HCT116 (cell line): ENCODE results near the gene CHST1. TPM values are rescaled to one million over a fixed set of nuclear protein-coding genes. Genes with fewer than 3 reads are reported as not detected.

ENCODE experiments used
- ATAC-seq: fragments of 200-7000 bp; cut with Tn5 transposase; 2 replicates; pipeline ENCODE4 v1.9.1; 2020; ENCODE audit warnings: mild to moderate bottlenecking, moderate library complexity
- BruUV-seq: library from RNA; stranded (reverse); fragments of 400-500 nt; replicated peaks from 2 replicates; lab custom pipeline; 2021; lab: Mats Ljungman, UMichigan
- CTCF ChIA-PET: fragments of 300-600 bp; sonication (Branson Sonifier 250); formaldehyde crosslinking; loops from one replicate; lab custom pipeline; 2021; ENCODE audit warnings: antibody characterized with exemption; lab: Charles Lee
- POLR2A ChIA-PET: fragments of 300-600, 350-600 bp; sonication (Branson Sonifier 250); formaldehyde crosslinking; loops from one replicate; lab custom pipeline; 2021; ENCODE audit warnings: antibody characterized with exemption; lab: Charles Lee
- RAD21 ChIA-PET, 2 experiments: fragments of 300-600 bp; sonication (Branson Sonifier 250); formaldehyde crosslinking; loops; one replicate each; lab custom pipeline; 2023; ENCODE audit warnings: low total read pairs in 2 of 2; ENCODE audit not compliant: uncharacterized antibody in 2 of 2, unreplicated experiment in 2 of 2, low non-redundant PET in 1 of 2; lab: Charles Lee
- DNase-seq: peaks from one replicate; pipeline ENCODE4 v3.0.0-alpha.2; 2010; ENCODE audit warnings: low read depth, low spot score
- H2AFZ ChIP-seq: fragments of 200-600 bp; shearing (Covaris generic), sonication (generic); 2 replicates; pipeline ENCODE4 v1.6.1; 2017; ENCODE audit warnings: low read depth, mixed run types, mixed read lengths, antibody characterized with exemption, low read length; ENCODE audit not compliant: poor library complexity, severe bottlenecking
- H3K27ac ChIP-seq: 2 replicates; pipeline ENCODE4 v1.5.1; 2012; ENCODE audit warnings: low read depth, low read length
- H3K27me3 ChIP-seq: fragments of 200-600 bp; sonication (generic); 2 replicates; pipeline ENCODE4 v1.6.1; 2016; ENCODE audit warnings: mixed run types, low read length, mixed read lengths; ENCODE audit not compliant: insufficient read depth
- H3K36me3 ChIP-seq, 2 experiments: fragments of 200-500 bp in 1 of 2; fragments of 200-600 bp in 1 of 2; sonication (Bioruptor generic) in 1 of 2; sonication (generic) in 1 of 2; 2 replicates each; pipeline versions ENCODE4 v1.5.1 to v1.6.1; 2014 to 2016; ENCODE audit warnings: low read length in 2 of 2, inconsistent platforms in 1 of 2, mixed read lengths in 1 of 2, mixed run types in 1 of 2; ENCODE audit not compliant: insufficient read depth in 2 of 2, control insufficient read depth in 1 of 2
- H3K4me1 ChIP-seq, 2 experiments: fragments of 200-600 bp in 1 of 2; sonication (generic) in 1 of 2; 2 replicates each; pipeline versions ENCODE4 v1.5.1 to v1.6.1; 2012 to 2017; ENCODE audit warnings: low read length in 2 of 2, inconsistent platforms in 1 of 2, mild to moderate bottlenecking in 1 of 2, mixed read lengths in 1 of 2, mixed run types in 1 of 2, moderate library complexity in 1 of 2; ENCODE audit not compliant: insufficient read depth in 2 of 2, control insufficient read depth in 1 of 2
- H3K4me2 ChIP-seq: fragments of 200-600 bp; sonication (generic); 2 replicates; pipeline ENCODE4 v1.6.1; 2017; ENCODE audit warnings: mixed run types, low read length, mixed read lengths
- H3K4me3 ChIP-seq, 2 experiments: fragments of 200-600 bp in 1 of 2; sonication (generic) in 1 of 2; replicated peaks in 1 of 2; 2 replicates each; pipeline ENCODE4 v1.5.1; 2011 to 2016; ENCODE audit warnings: low read length in 2 of 2, control low read depth in 1 of 2, low read depth in 1 of 2, mild to moderate bottlenecking in 1 of 2, mixed read lengths in 1 of 2, mixed run types in 1 of 2
- H3K79me2 ChIP-seq: fragments of 200-600 bp; sonication (generic); 2 replicates; pipeline ENCODE4 v1.6.1; 2017; ENCODE audit warnings: mild to moderate bottlenecking, mixed run types, low read length, moderate library complexity, mixed read lengths; ENCODE audit not compliant: insufficient read depth
- H3K9ac ChIP-seq: fragments of 200-600 bp; sonication (generic); 2 replicates; pipeline ENCODE4 v1.6.1; 2016; ENCODE audit warnings: low read length, mixed read lengths
- H3K9me2 ChIP-seq: fragments of 200-600 bp; sonication (generic), shearing (Covaris generic); 2 replicates; pipeline ENCODE4 v1.6.1; 2017; ENCODE audit warnings: mixed run types, mild to moderate bottlenecking, moderate library complexity; ENCODE audit not compliant: insufficient read depth
- H3K9me3 ChIP-seq, 2 experiments: fragments of 200-500 bp in 1 of 2; fragments of 200-600 bp in 1 of 2; sonication (Bioruptor generic) in 1 of 2; sonication (generic) in 1 of 2; 2 replicates each; pipeline ENCODE4 v1.6.1; 2014 to 2017; ENCODE audit warnings: low read length in 2 of 2, mixed read lengths in 2 of 2, inconsistent platforms in 1 of 2, low read depth in 1 of 2, mild to moderate bottlenecking in 1 of 2, mixed run types in 1 of 2, moderate library complexity in 1 of 2; ENCODE audit not compliant: control insufficient read depth in 1 of 2, insufficient read depth in 1 of 2
- H4K20me1 ChIP-seq: fragments of 200-600 bp; sonication (generic), shearing (Covaris generic); 2 replicates; pipeline ENCODE4 v1.6.1; 2017; ENCODE audit warnings: mixed run types, mild to moderate bottlenecking, moderate library complexity; ENCODE audit not compliant: insufficient read depth
- CBX3 ChIP-seq: IDR thresholded peaks from 2 replicates; pipeline ENCODE4 v1.6.1; 2012; ENCODE audit warnings: low read depth
- CTCF ChIP-seq, 3 experiments: fragments of 200-600 bp in 1 of 3; sonication (generic) in 1 of 3; IDR thresholded peaks in 2 of 3; conservative IDR thresholded peaks in 1 of 3; 2 replicates each; pipeline ENCODE4 v1.5.1; 2012 to 2017; ENCODE audit warnings: low read depth in 2 of 3, low read length in 2 of 3, antibody characterized with exemption in 1 of 3, borderline replicate concordance in 1 of 3, control low read depth in 1 of 3, mild to moderate bottlenecking in 1 of 3, mixed read lengths in 1 of 3, mixed run types in 1 of 3, moderate library complexity in 1 of 3; ENCODE audit not compliant: insufficient read depth in 1 of 3
- EGR1 ChIP-seq: IDR thresholded peaks from 2 replicates; pipeline ENCODE4 v1.6.1; 2012; ENCODE audit warnings: low read depth
- EZH2 ChIP-seq: fragments of 200-600 bp; sonication (generic); IDR thresholded peaks from 2 replicates; pipeline ENCODE4 v1.6.1; 2017; ENCODE audit warnings: antibody characterized with exemption, mixed run types
- FOSL1 ChIP-seq: IDR thresholded peaks from 2 replicates; pipeline ENCODE4 v1.6.1; 2012; ENCODE audit warnings: low read depth
- RAD21 ChIP-seq: IDR thresholded peaks from 2 replicates; pipeline ENCODE4 v1.6.1; 2012; ENCODE audit warnings: low read depth, mild to moderate bottlenecking
- REST ChIP-seq: IDR thresholded peaks from 2 replicates; pipeline ENCODE4 v1.6.1; 2012; ENCODE audit warnings: low read depth
- SRF ChIP-seq: IDR thresholded peaks from 2 replicates; pipeline ENCODE4 v1.6.1; 2012; ENCODE audit warnings: low read depth
- ZNF274 ChIP-seq: fragments of 200-500 bp; sonication (Bioruptor generic); IDR thresholded peaks from 2 replicates; pipeline ENCODE4 v1.6.1; 2014; ENCODE audit warnings: mild to moderate bottlenecking, low read depth, low read length, inconsistent platforms
- intact Hi-C: fragments of 100-400 bp; cut with micrococcal nuclease; formaldehyde crosslinking; loops from 2 replicates; pipeline ENCODE4 v1.10.0; 2022
- total RNA-seq: library from RNA; stranded (reverse); gene quantifications from one replicate; pipeline ENCODE4 v1.2.1, GENCODE V29; 2021; ENCODE audit not compliant: unreplicated experiment

CHST1 gene
- total RNA-seq, 1 experiment from 2014 or later, result 0.69 TPM

- Histone ChIP-seq H3K4me3 (no peak overlapping the region), H3K27ac (no peak overlapping the region), H2AFZ (no peak overlapping the region), H3K9ac (no peak overlapping the region), H3K4me2 (no peak overlapping the region), H3K4me1 (no peaks in the 10 kb centered on the region), H3K36me3 (no peaks in the 10 kb centered on the region), H3K79me2 (no peaks in the 10 kb centered on the region), H3K9me2 (no peaks in the 10 kb centered on the region)
- DNase-seq (no peak), ATAC-seq (no peak)
- intact Hi-C loops, result no loop called here
- POLR2A ChIA-PET, result no interaction called here
- no TSS peak for BruUV-seq
- CTCF ChIA-PET, result no interaction called here
- no peak for TF ChIP-seq FOSL1
- TF ChIP-seq CBX3, result no peak
- no peak for TF ChIP-seq EZH2
- no peak for TF ChIP-seq CTCF (IDR thresholded peaks at IDR 0.05 in 2 of 3, conservative IDR thresholded peaks at IDR 0.05 in 1 of 3; ENCODE audit: borderline replicate concordance in 1 of 3, insufficient read depth in 1 of 3, low read depth in 2 of 3, low read length in 2 of 3)
- TF ChIP-seq ZNF274, result no peak
- no peak for TF ChIP-seq EGR1
- TF ChIP-seq REST, result no peak
- no peak for TF ChIP-seq SRF
- no peak for TF ChIP-seq RAD21
- TF ChIP-seq, all 23 proteins: peak for 0
- H4K20me1 ChIP-seq, result no peaks in the 10 kb centered on the region
- peaks cover 0 to 6% of the 10 kb centered on the region in 2 experiments; a peak in 1 of 4 replicates for H3K9me3 ChIP-seq
- peaks cover 67% of the 10 kb centered on the region for H3K27me3 ChIP-seq
- RAD21 ChIA-PET, result no interaction called here
Observed at GRCh38 chr11:45622861-45623260, 42.6 kb downstream of the CHST1 start.
